Loucy (cell line): ENCODE measurements around the gene RNLS.
"Not testable (repeated sequence)": the region's sequence is repeated elsewhere in the genome, so short reads cannot be mapped to it uniquely, and the experiment has no call there.

ENCODE experiments used
- H2AFZ ChIP-seq: fragments of 200-600 bp; sonication (generic); 2 replicates; pipeline ENCODE4 v1.6.0; 2016; ENCODE audit warnings: antibody characterized with exemption, mild to moderate bottlenecking, low read length, moderate library complexity
- H3F3A ChIP-seq: fragments of 200-600 bp; 2 replicates; pipeline ENCODE4 v1.6.0; 2016; ENCODE audit warnings: antibody characterized with exemption, low read depth, mild to moderate bottlenecking
- H3K27me3 ChIP-seq: fragments of 200-600 bp; sonication (generic); 2 replicates; pipeline ENCODE4 v1.6.1; 2014; ENCODE audit warnings: low read length, mild to moderate bottlenecking; ENCODE audit not compliant: insufficient read depth, poor library complexity, severe bottlenecking
- H3K36me3 ChIP-seq: fragments of 200-600 bp; sonication (generic); 2 replicates; pipeline ENCODE4 v1.6.1; 2016; ENCODE audit warnings: low read length; ENCODE audit not compliant: insufficient read depth
- H3K4me1 ChIP-seq: fragments of 200-600 bp; sonication (generic); 2 replicates; pipeline ENCODE4 v1.5.1; 2014; ENCODE audit warnings: low read length, mild to moderate bottlenecking; ENCODE audit not compliant: insufficient read depth, poor library complexity, severe bottlenecking
- H3K4me2 ChIP-seq: fragments of 200-600 bp; sonication (generic); 2 replicates; pipeline ENCODE4 v1.6.0; 2014; ENCODE audit warnings: antibody characterized with exemption, low read length, low read depth, mild to moderate bottlenecking; ENCODE audit not compliant: poor library complexity, severe bottlenecking
- H3K4me3 ChIP-seq: fragments of 200-600 bp; sonication (generic); 2 replicates; pipeline ENCODE4 v1.5.1; 2014; ENCODE audit warnings: low read length, mild to moderate bottlenecking, mixed read lengths; ENCODE audit not compliant: poor library complexity, severe bottlenecking
- H3K79me2 ChIP-seq: fragments of 200-600 bp; sonication (generic); 2 replicates; pipeline ENCODE4 v1.6.1; 2014; ENCODE audit warnings: low read length; ENCODE audit not compliant: insufficient read depth
- H3K9ac ChIP-seq: fragments of 200-600 bp; sonication (generic); 2 replicates; pipeline ENCODE4 v1.6.0; 2014; ENCODE audit warnings: mild to moderate bottlenecking, low read depth, low read length, moderate library complexity; ENCODE audit not compliant: poor library complexity, severe bottlenecking
- H3K9me2 ChIP-seq: fragments of 200-600 bp; sonication (generic); replicated peaks from 2 replicates; pipeline ENCODE4 v1.6.1; 2016; ENCODE audit warnings: low read depth, low read length, mixed read lengths
- H3K9me3 ChIP-seq: fragments of 200-600 bp; sonication (generic); 2 replicates; pipeline ENCODE4 v1.6.1; 2014; ENCODE audit warnings: mild to moderate bottlenecking, antibody characterized with exemption, low read length, low read depth; ENCODE audit not compliant: insufficient read depth
- H4K20me1 ChIP-seq: fragments of 200-600 bp; sonication (generic); 2 replicates; pipeline ENCODE4 v1.6.0; 2014; ENCODE audit warnings: antibody characterized with exemption, low read length, mild to moderate bottlenecking; ENCODE audit not compliant: insufficient read depth, poor library complexity, severe bottlenecking
- EZH2phosphoT487 ChIP-seq: fragments of 200-600 bp; IDR thresholded peaks from 2 replicates; pipeline ENCODE4 v1.6.1; 2018; ENCODE audit warnings: antibody characterized with exemption, mild to moderate bottlenecking, moderate library complexity, borderline replicate concordance
- TF ChIP-seq, protein P1 (sequence below): fragments of 200-600 bp; sonication (generic); conservative IDR thresholded peaks from 2 replicates; pipeline ENCODE4 v1.5.1; 2014; ENCODE audit warnings: mild to moderate bottlenecking, antibody characterized with exemption, low read length

RNLS gene

DNA sequence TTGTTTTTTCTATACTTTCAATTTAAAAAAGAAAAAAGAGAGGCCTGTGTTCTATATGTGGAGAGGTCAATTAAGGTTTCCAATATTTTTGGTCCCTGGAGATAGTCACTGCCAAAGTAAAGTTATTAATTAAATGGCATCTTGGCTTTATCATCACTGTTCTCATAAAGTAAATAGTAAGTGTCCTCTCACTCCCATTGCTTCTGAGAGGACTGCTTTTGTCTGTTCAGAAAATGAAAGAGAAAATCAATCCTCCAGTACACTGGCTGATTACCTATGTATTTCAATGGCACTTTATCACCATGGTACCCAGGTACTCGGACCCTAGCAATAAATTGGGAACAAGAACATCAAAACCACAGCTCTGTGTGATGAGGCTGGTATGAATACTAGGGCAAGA lies 94.0 kb downstream of the RNLS start:
- Histone ChIP-seq H3K36me3 (no peaks in the 10 kb centered on the region), H3K9me2 (no peaks in the 10 kb centered on the region), H3K9me3 (no peaks in the 10 kb centered on the region), H3K4me3 (no peak overlapping the region), H3K27me3 (no peaks in the 10 kb centered on the region), H3K4me2 (no peak overlapping the region), H3F3A (no peaks in the 10 kb centered on the region), H3K9ac (no peak overlapping the region), H2AFZ (peak overlapping the region; percentile 22; the same call in 1 of the 2 replicates), H4K20me1 (no peaks in the 10 kb centered on the region), H3K4me1 (peaks cover 21% of the 10 kb centered on the region), H3K79me2 (no peaks in the 10 kb centered on the region)
- TF ChIP-seq EZH2phosphoT487 = no peak
- TF ChIP-seq, protein P1, sequence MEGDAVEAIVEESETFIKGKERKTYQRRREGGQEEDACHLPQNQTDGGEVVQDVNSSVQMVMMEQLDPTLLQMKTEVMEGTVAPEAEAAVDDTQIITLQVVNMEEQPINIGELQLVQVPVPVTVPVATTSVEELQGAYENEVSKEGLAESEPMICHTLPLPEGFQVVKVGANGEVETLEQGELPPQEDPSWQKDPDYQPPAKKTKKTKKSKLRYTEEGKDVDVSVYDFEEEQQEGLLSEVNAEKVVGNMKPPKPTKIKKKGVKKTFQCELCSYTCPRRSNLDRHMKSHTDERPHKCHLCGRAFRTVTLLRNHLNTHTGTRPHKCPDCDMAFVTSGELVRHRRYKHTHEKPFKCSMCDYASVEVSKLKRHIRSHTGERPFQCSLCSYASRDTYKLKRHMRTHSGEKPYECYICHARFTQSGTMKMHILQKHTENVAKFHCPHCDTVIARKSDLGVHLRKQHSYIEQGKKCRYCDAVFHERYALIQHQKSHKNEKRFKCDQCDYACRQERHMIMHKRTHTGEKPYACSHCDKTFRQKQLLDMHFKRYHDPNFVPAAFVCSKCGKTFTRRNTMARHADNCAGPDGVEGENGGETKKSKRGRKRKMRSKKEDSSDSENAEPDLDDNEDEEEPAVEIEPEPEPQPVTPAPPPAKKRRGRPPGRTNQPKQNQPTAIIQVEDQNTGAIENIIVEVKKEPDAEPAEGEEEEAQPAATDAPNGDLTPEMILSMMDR = no peak

DNA sequence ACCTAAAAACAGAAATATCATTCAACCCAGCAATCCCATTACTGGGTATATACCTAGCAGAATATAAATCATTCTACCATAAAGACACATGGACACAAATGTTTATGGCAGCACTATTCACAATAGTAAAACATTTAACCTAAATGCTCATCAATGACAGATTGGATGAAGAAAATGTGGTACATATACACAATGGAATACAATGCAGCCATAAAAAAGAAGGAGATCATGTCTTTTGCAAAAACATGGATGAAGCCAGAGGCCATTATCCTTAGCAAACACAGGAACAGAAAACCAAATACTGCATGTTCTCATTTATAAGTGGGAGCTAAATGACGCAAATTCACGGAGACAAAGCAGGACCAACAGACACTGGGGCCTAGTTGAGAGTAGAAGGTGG lies 96.3 kb downstream of the RNLS start:
- not testable (repeated sequence) for H3K9me3 ChIP-seq, H3F3A ChIP-seq, H2AFZ ChIP-seq, H3K27me3 ChIP-seq, H3K9ac ChIP-seq, H3K79me2 ChIP-seq, H3K4me2 ChIP-seq, H3K36me3 ChIP-seq, H3K4me3 ChIP-seq, H4K20me1 ChIP-seq, H3K9me2 ChIP-seq
- H3K4me1 ChIP-seq = peaks cover 19% of the 10 kb centered on the region

DNA sequence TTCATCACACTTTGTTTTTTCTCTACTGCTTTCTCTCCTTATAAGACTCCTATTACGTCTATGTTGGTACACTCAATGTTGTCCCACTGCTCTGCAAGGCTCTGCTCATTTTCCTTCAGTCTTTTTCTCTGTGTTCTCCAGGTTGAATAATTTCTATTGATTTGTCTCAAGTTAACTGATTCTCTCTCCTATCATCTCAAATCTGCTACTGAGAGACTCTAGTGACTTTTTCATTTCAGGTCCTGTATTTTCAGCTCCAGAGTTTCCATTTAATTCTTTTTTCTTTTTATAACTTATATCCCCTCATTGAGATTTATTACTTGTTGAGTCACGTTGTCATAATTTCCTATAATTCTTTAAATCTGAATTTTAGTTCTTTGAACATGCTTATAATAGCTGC lies 100.9 kb downstream of the RNLS start:
- Histone ChIP-seq H3K27me3 (no peaks in the 10 kb centered on the region), H3K4me1 (no peaks in the 10 kb centered on the region), H3K36me3 (no peaks in the 10 kb centered on the region), H3K79me2 (no peaks in the 10 kb centered on the region), H3F3A (no peaks in the 10 kb centered on the region), H3K9me3 (0 out of 2 replicates have a peak, but pooled peaks cover 6% of the 10 kb centered on the region), H4K20me1 (no peaks in the 10 kb centered on the region), H3K4me3 (no peak overlapping the region), H3K9me2 (no peaks in the 10 kb centered on the region), H3K4me2 (no peak overlapping the region), H2AFZ (no peak overlapping the region), H3K9ac (no peak overlapping the region)
- no peak for TF ChIP-seq EZH2phosphoT487
- TF ChIP-seq, protein P1 = no peak

DNA sequence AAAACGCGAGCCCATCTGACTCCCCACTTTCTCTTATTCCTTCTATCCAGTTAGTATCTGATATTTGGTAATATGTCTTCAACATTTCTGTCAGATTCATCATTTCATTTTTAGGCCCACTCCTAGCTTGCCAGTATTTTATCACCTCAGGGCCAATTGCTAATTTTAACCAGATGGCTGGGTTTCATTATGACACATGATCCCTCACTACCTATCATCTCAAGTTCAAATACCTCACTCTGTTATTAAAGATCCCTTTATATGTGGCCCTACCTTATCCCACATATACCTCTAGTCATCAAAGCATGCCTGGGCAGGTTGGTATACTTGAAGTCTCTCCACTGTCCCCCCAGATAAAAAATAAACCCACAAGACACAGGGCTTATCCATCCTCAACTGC lies 104.9 kb downstream of the RNLS start:
- no peak overlapping the region for H3K4me3 ChIP-seq
- H3K4me2 ChIP-seq = no peak overlapping the region
- no peaks in the 10 kb centered on the region for H4K20me1 ChIP-seq
- H3K9ac ChIP-seq = no peak overlapping the region
- H2AFZ ChIP-seq = no peak overlapping the region
- H3K9me3 ChIP-seq = 0 out of 2 replicates have a peak, but pooled peaks cover 6% of the 10 kb centered on the region
- no peaks in the 10 kb centered on the region for H3K36me3 ChIP-seq
- no peaks in the 10 kb centered on the region for H3K79me2 ChIP-seq
- H3K4me1 ChIP-seq = no peaks in the 10 kb centered on the region
- no peaks in the 10 kb centered on the region for H3K27me3 ChIP-seq
- TF ChIP-seq, protein P1 = no peak
- TF ChIP-seq EZH2phosphoT487 = no peak
- H3F3A ChIP-seq = no peaks in the 10 kb centered on the region
- no peaks in the 10 kb centered on the region for H3K9me2 ChIP-seq
